Body of pancreas (tissue), 4 donors: ENCODE measurements around the gene COPZ1. TPM values are rescaled to one million over a fixed set of nuclear protein-coding genes. Genes with fewer than 3 reads are reported as not detected.

Experiments
- ATAC-seq: fragments of 150-250 bp; one replicate; pipeline ENCODE4 v1.9.1; 2016
- DNase-seq, 4 donors: peaks; one replicate each; pipeline ENCODE4 v3.0.0-alpha.2; 2019
- H3K27ac ChIP-seq, 4 donors: fragments of 200-600 bp; sonication (generic); 1 replicate in 3 of 4; 2 replicates in 1 of 4; pipeline versions ENCODE4 v1.5.1 to v1.6.1; 2016 to 2019; ENCODE audit warnings: mild to moderate bottlenecking in 1 of 4, mixed read lengths in 1 of 4, moderate library complexity in 1 of 4
- H3K27me3 ChIP-seq, 2 donors: fragments of 200-600 bp; sonication (generic); one replicate each; pipeline ENCODE4 v1.6.0; 2016; ENCODE audit warnings: mild to moderate bottlenecking in 1 of 2
- H3K36me3 ChIP-seq, 2 donors: fragments of 200-600 bp; sonication (generic); replicated peaks in 1 of 2; 2 replicates each; pipeline ENCODE4 v1.5.1; 2016; ENCODE audit warnings: low read depth in 2 of 2; ENCODE audit not compliant: insufficient read depth in 1 of 2
- H3K4me1 ChIP-seq: fragments of 200-600 bp; sonication (generic); one replicate; pipeline ENCODE4 v1.6.0; 2016
- H3K4me3 ChIP-seq, 2 donors: fragments of 200-600 bp; sonication (generic); 1 replicate in 1 of 2; 2 replicates in 1 of 2; pipeline ENCODE4 v1.5.1; 2016 to 2019
- H3K9me3 ChIP-seq, 3 donors: fragments of 200-600 bp; sonication (generic); 1 replicate in 2 of 3; 2 replicates in 1 of 3; pipeline ENCODE4 v1.5.1; 2016
- POLR2A ChIP-seq, 3 donors: fragments of 450-650 bp; IDR thresholded peaks; one replicate each; pipeline ENCODE4 v1.6.1; 2016; ENCODE audit warnings: antibody characterized with exemption in 3 of 3, mild to moderate bottlenecking in 2 of 3
- WGBS, 2 donors: methylation state at CpG; one replicate each; pipeline ENCODE4 v1.1.5; 2017; 5-methylcytosine and 5-hydroxymethylcytosine counted together
- intact Hi-C: fragments of 100-400 bp; cut with DNase I; formaldehyde crosslinking; loops from one replicate; pipeline ENCODE4 v1.15.1; 2023
- microRNA counts, 2 donors: library from miRNA; unstranded; fragments of <30 nt; microRNA quantifications; one replicate each; lab custom pipeline; 2017
- microRNA-seq, 2 donors: library from miRNA; unstranded; fragments of <30 nt; microRNA quantifications; one replicate each; pipeline ENCODE4, GENCODE V29; 2016; ENCODE audit warnings: borderline number of aligned reads in 2 of 2, borderline replicate concordance in 2 of 2
- small RNA-seq: library from RNA; depleted of rRNA; stranded (forward); fragments of <200 nt; gene quantifications from one replicate; pipeline ENCODE3, GENCODE V24; 2016
- total RNA-seq, 2 donors: library from RNA; depleted of rRNA; stranded (reverse); fragments of >200 nt; gene quantifications; one replicate each; pipeline ENCODE4 v1.1.0, GENCODE V29; 2016
- TF ChIP-seq, protein P1 (sequence below), 7 experiments: fragments of 450-650 bp in 4 of 7; fragments of 200-600 bp in 3 of 7; sonication (generic) in 3 of 7; IDR thresholded peaks; one replicate each; pipeline ENCODE4 v1.5.1; 2016 to 2019; ENCODE audit warnings: antibody characterized with exemption in 7 of 7

COPZ1 gene
- total RNA-seq, 2 donors from 2014 or later: 34.3 to 71.3 TPM

GRCh38 chr12:54395545-54395944, 70.6 kb downstream of the COPZ1 start:
- no peak for TF ChIP-seq POLR2A (IDR thresholded peaks at IDR 0.05)
- TF ChIP-seq, protein P1, sequence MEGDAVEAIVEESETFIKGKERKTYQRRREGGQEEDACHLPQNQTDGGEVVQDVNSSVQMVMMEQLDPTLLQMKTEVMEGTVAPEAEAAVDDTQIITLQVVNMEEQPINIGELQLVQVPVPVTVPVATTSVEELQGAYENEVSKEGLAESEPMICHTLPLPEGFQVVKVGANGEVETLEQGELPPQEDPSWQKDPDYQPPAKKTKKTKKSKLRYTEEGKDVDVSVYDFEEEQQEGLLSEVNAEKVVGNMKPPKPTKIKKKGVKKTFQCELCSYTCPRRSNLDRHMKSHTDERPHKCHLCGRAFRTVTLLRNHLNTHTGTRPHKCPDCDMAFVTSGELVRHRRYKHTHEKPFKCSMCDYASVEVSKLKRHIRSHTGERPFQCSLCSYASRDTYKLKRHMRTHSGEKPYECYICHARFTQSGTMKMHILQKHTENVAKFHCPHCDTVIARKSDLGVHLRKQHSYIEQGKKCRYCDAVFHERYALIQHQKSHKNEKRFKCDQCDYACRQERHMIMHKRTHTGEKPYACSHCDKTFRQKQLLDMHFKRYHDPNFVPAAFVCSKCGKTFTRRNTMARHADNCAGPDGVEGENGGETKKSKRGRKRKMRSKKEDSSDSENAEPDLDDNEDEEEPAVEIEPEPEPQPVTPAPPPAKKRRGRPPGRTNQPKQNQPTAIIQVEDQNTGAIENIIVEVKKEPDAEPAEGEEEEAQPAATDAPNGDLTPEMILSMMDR (IDR thresholded peaks at IDR 0.05): no peak
- no peak overlapping the region for H3K27ac ChIP-seq
- peaks cover 0 to 6% of the 10 kb centered on the region in 2 donors for H3K36me3 ChIP-seq
- DNase-seq (no peak), ATAC-seq (no peak)
- no peaks in the 10 kb centered on the region for H3K9me3 ChIP-seq
- intact Hi-C loops: no loop called here
- no peaks in the 10 kb centered on the region for H3K4me1 ChIP-seq
- H3K4me3 ChIP-seq: no peak overlapping the region
- no peaks in the 10 kb centered on the region for H3K27me3 ChIP-seq

DNA sequence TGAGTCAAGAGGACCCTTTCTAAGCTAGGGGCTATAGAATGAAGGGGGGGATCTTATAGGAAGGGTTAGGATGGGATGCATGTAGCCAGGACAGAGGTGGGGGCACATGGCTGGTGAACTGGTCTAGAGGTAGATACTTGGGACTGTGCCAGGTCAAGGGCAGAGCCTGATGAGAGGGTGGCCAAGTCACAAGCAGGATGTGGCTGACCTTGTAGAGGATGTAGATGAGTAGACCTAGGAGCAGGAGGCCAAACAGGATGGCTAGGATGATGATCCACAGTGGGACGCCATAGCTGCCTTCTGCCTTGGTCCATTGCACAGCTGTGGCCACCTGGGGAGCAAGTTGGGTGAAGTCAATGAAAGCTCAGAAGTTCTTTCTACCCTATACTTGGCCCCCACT, 72.2 kb downstream of the COPZ1 start:
- peaks cover 0 to 6% of the 10 kb centered on the region in 2 donors for H3K36me3 ChIP-seq
- WGBS, 2 donors: 75 to 82% methylated on average over 1 of the region's 1 CpG
- H3K4me3 ChIP-seq: no peak overlapping the region
- DNase-seq (no peak), ATAC-seq (no peak)
- no peaks in the 10 kb centered on the region for H3K4me1 ChIP-seq
- intact Hi-C loops: no loop called here
- H3K27ac ChIP-seq: no peak overlapping the region
- no peaks in the 10 kb centered on the region for H3K27me3 ChIP-seq
- H3K9me3 ChIP-seq: no peaks in the 10 kb centered on the region
- TF ChIP-seq POLR2A (IDR thresholded peaks at IDR 0.05): no peak
- TF ChIP-seq, protein P1 (IDR thresholded peaks at IDR 0.05): no peak

DNA sequence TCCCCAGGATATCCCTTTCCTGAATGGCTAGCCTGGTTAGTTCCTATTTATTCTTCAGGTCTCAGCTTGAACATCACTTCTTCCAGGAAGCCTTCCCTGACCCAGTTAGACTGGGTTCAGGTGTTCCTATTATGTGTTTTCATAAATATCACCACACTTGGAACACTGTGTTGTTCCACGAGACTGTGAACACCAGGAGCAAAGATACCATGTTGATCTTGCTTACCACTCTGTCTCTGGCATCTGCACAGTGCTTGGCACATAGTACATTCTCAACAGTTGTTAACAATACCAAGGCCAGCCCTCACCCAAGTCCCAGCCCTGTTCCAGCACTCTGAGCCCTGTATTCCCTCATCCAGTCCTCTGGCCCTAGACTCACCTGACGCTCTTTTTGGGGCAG, 73.3 kb downstream of the COPZ1 start:
- Histone ChIP-seq H3K36me3 (peaks cover 0 to 6% of the 10 kb centered on the region in 2 donors), H3K27me3 (no peaks in the 10 kb centered on the region)

DNA sequence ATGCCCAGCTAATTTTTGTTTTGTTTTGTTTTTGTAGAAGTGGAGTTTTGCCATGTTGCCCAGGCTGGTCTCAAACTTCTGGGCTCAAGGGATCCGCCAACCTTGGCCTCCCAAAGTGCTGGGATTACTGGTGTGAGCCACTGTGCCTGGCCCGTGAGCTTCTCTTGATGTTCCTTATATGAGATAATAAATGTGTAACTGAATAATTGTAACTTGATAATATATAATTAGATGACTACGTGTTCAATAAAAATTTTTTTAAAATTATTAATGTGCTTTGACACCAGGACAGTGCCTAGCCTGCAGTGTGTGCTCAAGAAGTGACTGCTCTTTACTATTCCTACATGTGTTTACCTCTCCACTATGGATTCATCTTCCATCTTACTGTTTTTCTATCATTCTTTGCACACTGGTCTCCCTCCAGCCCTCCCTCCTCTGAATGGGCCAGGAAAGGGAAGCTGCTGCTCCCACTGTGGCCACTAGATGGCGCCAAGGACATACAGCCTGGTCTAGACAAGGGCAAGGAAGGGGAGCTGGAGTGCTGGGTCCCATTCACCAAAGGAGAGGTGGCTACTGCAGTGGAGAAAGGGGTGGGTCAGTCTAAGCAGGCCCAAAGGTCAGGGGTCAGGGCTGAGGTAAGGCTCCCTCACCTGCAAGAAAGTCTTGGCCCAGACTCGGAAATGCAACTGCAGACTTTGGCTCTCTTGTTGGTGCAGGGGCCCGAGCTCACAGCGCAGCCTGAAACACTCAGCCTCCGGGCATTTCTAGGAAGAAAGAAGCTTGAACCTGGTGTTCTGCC, 74.3 kb downstream of the COPZ1 start:
- Histone ChIP-seq H3K4me1 (no peaks in the 10 kb centered on the region), H3K9me3 (no peaks in the 10 kb centered on the region), H3K4me3 (no peak overlapping the region), H3K36me3 (peaks cover 0 to 6% of the 10 kb centered on the region in 2 donors), H3K27ac (no peak overlapping the region), H3K27me3 (no peaks in the 10 kb centered on the region)
- WGBS, 2 donors: 57 to 60% methylated on average over 5 to 6 of the region's 8 CpGs
- peak; percentile 83 to 89 (median 86) for DNase-seq
- TF ChIP-seq POLR2A (IDR thresholded peaks at IDR 0.05): no peak
- TF ChIP-seq, protein P1 (IDR thresholded peaks at IDR 0.05): peak; percentile 92 to 99 (median 97)
- intact Hi-C loops: no loop called here
- peak; percentile 85 for ATAC-seq

More for the DNA sequence above, 73.3 kb downstream of the COPZ1 start:
- Histone ChIP-seq H3K27ac (no peak overlapping the region), H3K9me3 (no peaks in the 10 kb centered on the region), H3K4me1 (no peaks in the 10 kb centered on the region), H3K4me3 (no peak overlapping the region)
- ATAC-seq: no peak
- 74 to 81% methylated on average over 2 of the region's 2 CpGs for WGBS, 2 donors
- intact Hi-C loops: no loop called here
- DNase-seq: no peak
- no peak for TF ChIP-seq POLR2A (IDR thresholded peaks at IDR 0.05)

GRCh38 chr12:54401119-54401518, 76.2 kb downstream of the COPZ1 start:
- H3K4me3 ChIP-seq: no peak overlapping the region
- intact Hi-C loops: loop anchor here (5.0 kb wide), 1 partner anchor 36 kb away; no protein-coding TSS in a partner anchor
- TF ChIP-seq POLR2A (IDR thresholded peaks at IDR 0.05): no peak
- H3K27ac ChIP-seq: no peak overlapping the region
- ATAC-seq (no peak), DNase-seq (no peak)
- peaks cover 0 to 6% of the 10 kb centered on the region in 2 donors for H3K36me3 ChIP-seq
- H3K27me3 ChIP-seq: no peaks in the 10 kb centered on the region
- 70 to 100% methylated on average over 2 of the region's 2 CpGs for WGBS, 2 donors
- no peaks in the 10 kb centered on the region for H3K9me3 ChIP-seq
- H3K4me1 ChIP-seq: no peaks in the 10 kb centered on the region

MicroRNAs within 50 kb of the gene (microRNA counts, 767-probe panel; counts per million panel counts)
- microRNA hsa-miR-148b-3p (lab: Ali Mortazavi, UCI): 6,023 to 9,586 counts per million in 2 donors

Small RNA genes within 50 kb of the gene (microRNA-seq; reads per million reads assigned to microRNA genes)
- 215 to 257 reads per million in 2 donors for gene MIR148B

Small RNA genes within 50 kb of the gene (small RNA-seq; reads per million reads assigned to genes)
- gene MIR148B: 23.1 reads per million, percentile 94 among the genes with 10 or more reads in this experiment
- gene RN7SL744P: not detected
- not detected for gene RNU6-950P

Other genes starting within 250 kb of the COPZ1 start
- 10 to 100 TPM; 20.8 to 34.5 TPM for gene SMUG1, start 136.1 kb upstream of the COPZ1 start, total RNA-seq
- 10 to 100 TPM; 27.0 to 34.3 TPM for gene CBX5, start 45.0 kb upstream of the COPZ1 start, total RNA-seq
- 100 to 1,000 TPM; 246 to 247 TPM for gene HNRNPA1, start 44.4 kb upstream of the COPZ1 start, total RNA-seq
- gene NFE2, start 24.1 kb upstream of the COPZ1 start, total RNA-seq: under 1 TPM in 1 of 2 donors, not detected in 1; 0.26 TPM
- gene GPR84, start 39.4 kb downstream of the COPZ1 start, total RNA-seq: not detected
- gene ZNF385A, start 59.6 kb downstream of the COPZ1 start, total RNA-seq: 1 to 10 TPM; 3.1 to 7.3 TPM
- gene ITGA5, start 94.1 kb downstream of the COPZ1 start, total RNA-seq: 10 to 100 TPM; 28.5 to 49.1 TPM
- gene GTSF1, start 148.5 kb downstream of the COPZ1 start, total RNA-seq: not detected
- 1 to 10 TPM; 1.6 to 2.9 TPM for gene NCKAP1L, start 172.6 kb downstream of the COPZ1 start, total RNA-seq
- 1 to 10 TPM; 1.8 to 6.6 TPM for gene PDE1B, start 224.5 kb downstream of the COPZ1 start, total RNA-seq